HL-60 (cell line): ENCODE results near the gene CDRT4.

Experiments
- GABPA ChIP-seq: IDR thresholded peaks from 2 replicates; pipeline ENCODE4 v1.6.1; 2012; ENCODE audit warnings: low read depth
- POLR2AphosphoS5 ChIP-seq: IDR thresholded peaks from 2 replicates; pipeline ENCODE4 v1.6.1; 2012; ENCODE audit warnings: low read depth
- SPI1 ChIP-seq: IDR thresholded peaks from 2 replicates; pipeline ENCODE4 v1.6.1; 2012; ENCODE audit warnings: low read depth, mild to moderate bottlenecking, borderline replicate concordance
- TF ChIP-seq, protein P1 (sequence below): IDR thresholded peaks from one replicate; pipeline ENCODE4 v1.5.1; 2011; ENCODE audit warnings: low read length, control low read depth, inconsistent platforms; ENCODE audit not compliant: insufficient read depth
- TF ChIP-seq, protein P2 (sequence below): IDR thresholded peaks from 2 replicates; pipeline ENCODE4 v1.6.1; 2012; ENCODE audit warnings: low read depth; ENCODE audit not compliant: insufficient replicate concordance

DNA sequence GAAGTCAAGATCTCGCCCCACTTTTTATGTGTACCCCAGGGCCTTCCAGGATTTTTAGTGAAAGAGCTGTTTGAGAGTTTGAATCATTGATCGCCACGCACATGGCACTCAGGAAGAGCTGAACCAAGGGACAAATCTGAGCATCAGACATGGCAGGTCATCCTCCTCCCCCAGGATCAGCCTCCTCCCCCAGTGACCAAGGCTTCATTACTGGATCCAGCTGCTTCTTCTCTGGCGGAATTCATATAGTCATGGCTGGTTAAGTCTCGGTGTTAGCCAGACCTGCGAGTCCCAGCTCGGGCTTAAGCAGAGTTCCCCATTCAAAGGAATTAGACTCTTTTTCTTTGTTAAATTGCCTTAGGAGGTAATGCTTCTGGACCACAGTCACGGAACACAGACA is 32.5 kb downstream of the CDRT4 start:
- TF ChIP-seq, protein P1, sequence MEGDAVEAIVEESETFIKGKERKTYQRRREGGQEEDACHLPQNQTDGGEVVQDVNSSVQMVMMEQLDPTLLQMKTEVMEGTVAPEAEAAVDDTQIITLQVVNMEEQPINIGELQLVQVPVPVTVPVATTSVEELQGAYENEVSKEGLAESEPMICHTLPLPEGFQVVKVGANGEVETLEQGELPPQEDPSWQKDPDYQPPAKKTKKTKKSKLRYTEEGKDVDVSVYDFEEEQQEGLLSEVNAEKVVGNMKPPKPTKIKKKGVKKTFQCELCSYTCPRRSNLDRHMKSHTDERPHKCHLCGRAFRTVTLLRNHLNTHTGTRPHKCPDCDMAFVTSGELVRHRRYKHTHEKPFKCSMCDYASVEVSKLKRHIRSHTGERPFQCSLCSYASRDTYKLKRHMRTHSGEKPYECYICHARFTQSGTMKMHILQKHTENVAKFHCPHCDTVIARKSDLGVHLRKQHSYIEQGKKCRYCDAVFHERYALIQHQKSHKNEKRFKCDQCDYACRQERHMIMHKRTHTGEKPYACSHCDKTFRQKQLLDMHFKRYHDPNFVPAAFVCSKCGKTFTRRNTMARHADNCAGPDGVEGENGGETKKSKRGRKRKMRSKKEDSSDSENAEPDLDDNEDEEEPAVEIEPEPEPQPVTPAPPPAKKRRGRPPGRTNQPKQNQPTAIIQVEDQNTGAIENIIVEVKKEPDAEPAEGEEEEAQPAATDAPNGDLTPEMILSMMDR = no peak
- no peak for TF ChIP-seq POLR2AphosphoS5
- TF ChIP-seq, protein P2, sequence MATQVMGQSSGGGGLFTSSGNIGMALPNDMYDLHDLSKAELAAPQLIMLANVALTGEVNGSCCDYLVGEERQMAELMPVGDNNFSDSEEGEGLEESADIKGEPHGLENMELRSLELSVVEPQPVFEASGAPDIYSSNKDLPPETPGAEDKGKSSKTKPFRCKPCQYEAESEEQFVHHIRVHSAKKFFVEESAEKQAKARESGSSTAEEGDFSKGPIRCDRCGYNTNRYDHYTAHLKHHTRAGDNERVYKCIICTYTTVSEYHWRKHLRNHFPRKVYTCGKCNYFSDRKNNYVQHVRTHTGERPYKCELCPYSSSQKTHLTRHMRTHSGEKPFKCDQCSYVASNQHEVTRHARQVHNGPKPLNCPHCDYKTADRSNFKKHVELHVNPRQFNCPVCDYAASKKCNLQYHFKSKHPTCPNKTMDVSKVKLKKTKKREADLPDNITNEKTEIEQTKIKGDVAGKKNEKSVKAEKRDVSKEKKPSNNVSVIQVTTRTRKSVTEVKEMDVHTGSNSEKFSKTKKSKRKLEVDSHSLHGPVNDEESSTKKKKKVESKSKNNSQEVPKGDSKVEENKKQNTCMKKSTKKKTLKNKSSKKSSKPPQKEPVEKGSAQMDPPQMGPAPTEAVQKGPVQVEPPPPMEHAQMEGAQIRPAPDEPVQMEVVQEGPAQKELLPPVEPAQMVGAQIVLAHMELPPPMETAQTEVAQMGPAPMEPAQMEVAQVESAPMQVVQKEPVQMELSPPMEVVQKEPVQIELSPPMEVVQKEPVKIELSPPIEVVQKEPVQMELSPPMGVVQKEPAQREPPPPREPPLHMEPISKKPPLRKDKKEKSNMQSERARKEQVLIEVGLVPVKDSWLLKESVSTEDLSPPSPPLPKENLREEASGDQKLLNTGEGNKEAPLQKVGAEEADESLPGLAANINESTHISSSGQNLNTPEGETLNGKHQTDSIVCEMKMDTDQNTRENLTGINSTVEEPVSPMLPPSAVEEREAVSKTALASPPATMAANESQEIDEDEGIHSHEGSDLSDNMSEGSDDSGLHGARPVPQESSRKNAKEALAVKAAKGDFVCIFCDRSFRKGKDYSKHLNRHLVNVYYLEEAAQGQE = no peak
- TF ChIP-seq SPI1 = no peak
- no peak for TF ChIP-seq GABPA
